ENCODE measurements around the gene AREL1.

DNA sequence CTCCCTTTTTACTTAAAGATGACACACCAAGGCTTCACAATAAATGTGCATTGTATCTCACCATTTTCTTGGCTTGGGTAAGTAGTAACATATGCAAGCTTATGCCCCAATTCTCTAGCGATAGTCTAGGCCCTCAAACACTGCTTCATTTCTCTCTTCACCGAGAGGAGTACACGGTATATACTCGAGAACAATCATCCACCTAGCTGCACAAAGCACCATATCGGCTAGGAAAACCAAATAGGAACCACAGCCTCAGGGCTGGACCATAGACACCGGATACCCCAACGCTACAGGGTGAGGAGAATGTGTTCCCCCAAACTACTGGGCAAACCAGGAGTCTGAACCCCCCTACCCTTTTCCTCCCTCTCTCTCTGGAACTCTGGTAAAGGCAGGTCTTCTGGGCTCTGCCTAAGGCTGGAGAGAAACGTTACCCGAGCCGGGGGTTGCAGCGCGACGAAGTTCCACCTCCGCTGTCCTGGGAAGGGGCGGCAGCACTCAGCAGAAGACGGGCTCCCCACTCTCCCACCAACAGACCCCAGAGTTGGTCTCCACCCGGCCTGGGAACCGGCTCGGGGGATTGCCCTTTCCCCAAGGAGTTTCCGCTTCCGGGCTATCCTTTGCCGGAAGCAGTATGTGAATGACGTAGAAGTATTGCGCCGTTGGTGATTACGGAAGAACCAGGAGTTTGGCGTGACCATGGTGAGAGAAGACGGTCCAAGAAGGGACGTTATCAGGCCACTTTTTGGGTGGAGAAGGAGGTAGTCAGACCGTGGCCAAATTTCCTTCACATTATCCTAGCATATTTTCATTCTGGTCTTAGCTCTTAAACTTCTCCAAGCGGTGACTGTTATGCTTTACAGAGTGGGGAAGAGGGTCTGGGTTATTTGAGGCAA lies at the start of gene AREL1, which contains the start of gene FCF1:
- TF ChIP-seq, protein P1, sequence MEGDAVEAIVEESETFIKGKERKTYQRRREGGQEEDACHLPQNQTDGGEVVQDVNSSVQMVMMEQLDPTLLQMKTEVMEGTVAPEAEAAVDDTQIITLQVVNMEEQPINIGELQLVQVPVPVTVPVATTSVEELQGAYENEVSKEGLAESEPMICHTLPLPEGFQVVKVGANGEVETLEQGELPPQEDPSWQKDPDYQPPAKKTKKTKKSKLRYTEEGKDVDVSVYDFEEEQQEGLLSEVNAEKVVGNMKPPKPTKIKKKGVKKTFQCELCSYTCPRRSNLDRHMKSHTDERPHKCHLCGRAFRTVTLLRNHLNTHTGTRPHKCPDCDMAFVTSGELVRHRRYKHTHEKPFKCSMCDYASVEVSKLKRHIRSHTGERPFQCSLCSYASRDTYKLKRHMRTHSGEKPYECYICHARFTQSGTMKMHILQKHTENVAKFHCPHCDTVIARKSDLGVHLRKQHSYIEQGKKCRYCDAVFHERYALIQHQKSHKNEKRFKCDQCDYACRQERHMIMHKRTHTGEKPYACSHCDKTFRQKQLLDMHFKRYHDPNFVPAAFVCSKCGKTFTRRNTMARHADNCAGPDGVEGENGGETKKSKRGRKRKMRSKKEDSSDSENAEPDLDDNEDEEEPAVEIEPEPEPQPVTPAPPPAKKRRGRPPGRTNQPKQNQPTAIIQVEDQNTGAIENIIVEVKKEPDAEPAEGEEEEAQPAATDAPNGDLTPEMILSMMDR (IDR thresholded peaks at IDR 0.05; ENCODE audit: low read depth, low read length, poor library complexity, severe bottlenecking): no peak
- no peak for TF ChIP-seq EZH2phosphoT487 (IDR thresholded peaks at IDR 0.05; ENCODE audit: borderline replicate concordance, low read length)
